ENCODE results near the gene FUT6. TPM values are rescaled to one million over a fixed set of nuclear protein-coding genes. Genes with fewer than 3 reads are reported as not detected.
"Not testable (repeated sequence)": the region's sequence is repeated elsewhere in the genome, so short reads cannot be mapped to it uniquely, and the experiment has no call there.

FUT6 gene, protein sequence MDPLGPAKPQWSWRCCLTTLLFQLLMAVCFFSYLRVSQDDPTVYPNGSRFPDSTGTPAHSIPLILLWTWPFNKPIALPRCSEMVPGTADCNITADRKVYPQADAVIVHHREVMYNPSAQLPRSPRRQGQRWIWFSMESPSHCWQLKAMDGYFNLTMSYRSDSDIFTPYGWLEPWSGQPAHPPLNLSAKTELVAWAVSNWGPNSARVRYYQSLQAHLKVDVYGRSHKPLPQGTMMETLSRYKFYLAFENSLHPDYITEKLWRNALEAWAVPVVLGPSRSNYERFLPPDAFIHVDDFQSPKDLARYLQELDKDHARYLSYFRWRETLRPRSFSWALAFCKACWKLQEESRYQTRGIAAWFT
- not detected in 2 replicates for total RNA-seq (2021)
- Bru-seq, nascent RNA, result not detected
- not detected for BruChase-seq, experiment 1, labeled RNA remaining after a 2-hour chase
- BruChase-seq, experiment 2, labeled RNA remaining after a 6-hour chase, result percentile 8 among the genes with signal in this experiment
- long read RNA-seq, result 0 reads

GRCh38 chr19:5839065-5840017, at the start of gene FUT6:
Gene FUT6 (minus strand): TSS chr19:5839702. CDS start chr19:5832567, 7,135 bp downstream.
- Histone ChIP-seq H3K4me1 (ENCODE audit: insufficient read depth, low read length, poor library complexity, severe bottlenecking) (no peaks in the 10 kb centered on the region), H3K4me3 (ENCODE audit: low read depth, low read length, poor library complexity, severe bottlenecking) (no peak within 1 kb of the TSS), H3K27ac (ENCODE audit: low read depth, low read length, poor library complexity, severe bottlenecking) (no peak within 1 kb of the TSS), H3K27me3 (replicated peaks; ENCODE audit: insufficient read depth, low read depth, low read length, poor library complexity) (no peaks in the 10 kb centered on the region), H3K36me3 (ENCODE audit: insufficient read depth, low read length, poor library complexity, severe bottlenecking) (no peaks in the 10 kb centered on the region), H3K9me3 (ENCODE audit: low read depth, low read length, poor library complexity, severe bottlenecking) (no peaks in the 10 kb centered on the region)
- POLR2A ChIA-PET (ENCODE audit: low non-redundant PET), result interaction anchor here (0.6 kb wide), 1 partner anchor 1762 kb away, joined by 4 read pairs; no protein-coding TSS in a partner anchor
- no peak for TF ChIP-seq EZH2 (IDR thresholded peaks at IDR 0.05; ENCODE audit: borderline replicate concordance, low read depth, low read length, poor library complexity, severe bottlenecking)
- TF ChIP-seq CTCF (conservative IDR thresholded peaks at IDR 0.05; ENCODE audit: low read depth, low read length), result no peak
- DNase-seq (ENCODE audit: low spot score), result no peak
- CTCF ChIA-PET, result no interaction called here
- intact Hi-C loops (cut with micrococcal nuclease; ENCODE audit: unreplicated experiment), result no loop called here
- no TSS peak for BruUV-seq (replicated peaks)

DNA sequence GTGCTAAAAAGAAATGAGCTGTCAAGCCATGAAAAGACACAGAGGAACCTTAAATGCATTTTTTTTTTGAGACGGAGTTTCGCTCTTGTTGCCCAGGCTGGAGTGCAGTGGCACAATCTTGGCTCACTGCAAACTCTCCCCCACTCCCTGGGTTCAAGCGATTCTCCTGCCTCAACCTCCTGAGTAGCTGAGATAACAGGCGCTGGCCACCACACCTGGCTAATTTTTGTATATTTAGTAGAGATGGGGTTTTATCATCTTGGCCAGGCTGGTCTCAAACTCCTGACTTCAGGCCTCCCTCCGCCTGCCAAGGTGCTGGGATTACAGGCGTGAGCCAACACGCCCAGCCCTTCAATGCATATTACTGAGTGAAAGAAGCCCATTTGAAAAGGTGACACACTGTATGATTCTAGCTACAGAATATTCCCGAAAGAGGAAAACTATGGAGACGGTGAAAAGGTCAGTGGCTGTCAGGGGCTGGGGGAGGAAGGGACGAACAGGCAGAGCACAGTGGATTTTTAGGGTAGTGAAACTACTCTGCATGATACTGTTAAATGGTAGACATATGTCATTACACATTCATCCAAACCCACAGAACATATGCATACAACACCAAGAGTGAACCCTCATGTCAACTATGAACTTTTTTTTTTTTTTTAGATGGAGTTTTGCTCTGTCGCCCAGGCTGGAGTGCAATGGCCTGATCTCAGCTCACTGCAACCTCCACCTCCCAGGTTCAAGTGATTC, 44.7 kb upstream of the FUT6 start:
- CTCF ChIA-PET, result interaction anchor here (0.7 kb wide), 1 partner anchor 138 kb away, joined by 3 read pairs; no protein-coding TSS in a partner anchor
- H3K4me1 ChIP-seq (ENCODE audit: insufficient read depth, low read length, poor library complexity, severe bottlenecking); H3K27me3 ChIP-seq (replicated peaks; ENCODE audit: insufficient read depth, low read depth, low read length, poor library complexity); H3K36me3 ChIP-seq (ENCODE audit: insufficient read depth, low read length, poor library complexity, severe bottlenecking); H3K27ac ChIP-seq (ENCODE audit: low read depth, low read length, poor library complexity, severe bottlenecking); H3K9me3 ChIP-seq (ENCODE audit: low read depth, low read length, poor library complexity, severe bottlenecking); BruUV-seq (replicated peaks); intact Hi-C loops (cut with micrococcal nuclease; ENCODE audit: unreplicated experiment); H3K4me3 ChIP-seq (ENCODE audit: low read depth, low read length, poor library complexity, severe bottlenecking); POLR2A ChIA-PET (ENCODE audit: low non-redundant PET); DNase-seq (ENCODE audit: low spot score): not testable (repeated sequence)

DNA sequence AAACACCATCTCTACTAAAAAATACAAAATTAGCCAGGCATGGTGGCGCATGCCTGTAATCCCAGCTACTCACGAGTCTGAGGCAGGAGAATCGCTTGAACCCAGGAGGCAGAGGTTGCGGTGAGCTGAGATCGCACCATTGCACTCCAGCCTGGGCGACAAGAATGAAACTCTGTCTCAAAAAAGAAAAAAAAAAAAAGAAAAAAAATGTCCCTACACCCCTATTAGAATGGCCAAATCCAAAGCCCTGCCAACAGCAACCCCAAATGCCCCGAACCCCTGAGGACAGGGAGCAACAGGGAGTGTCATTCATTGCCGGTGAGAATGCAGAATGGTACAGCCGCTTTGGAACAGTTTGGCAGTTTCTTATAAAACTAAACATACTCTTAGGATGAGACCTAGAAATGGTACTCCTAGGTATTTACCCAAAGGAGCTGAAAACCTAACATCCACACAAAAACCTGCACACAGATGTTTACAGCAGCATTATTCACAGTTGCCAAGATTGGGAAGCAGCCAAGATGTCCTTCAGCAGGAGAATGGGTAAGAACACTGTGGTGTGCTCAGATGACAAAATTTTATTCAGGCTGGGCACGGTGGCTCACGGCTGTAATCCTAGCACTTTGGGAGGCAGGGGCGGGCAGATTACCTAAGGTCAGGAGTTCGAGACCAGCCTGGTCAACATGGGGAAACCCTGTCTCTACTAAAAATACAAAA, 43.8 kb upstream of the FUT6 start:
- BruUV-seq (replicated peaks); H3K4me1 ChIP-seq (ENCODE audit: insufficient read depth, low read length, poor library complexity, severe bottlenecking); H3K4me3 ChIP-seq (ENCODE audit: low read depth, low read length, poor library complexity, severe bottlenecking); H3K36me3 ChIP-seq (ENCODE audit: insufficient read depth, low read length, poor library complexity, severe bottlenecking); H3K9me3 ChIP-seq (ENCODE audit: low read depth, low read length, poor library complexity, severe bottlenecking); H3K27ac ChIP-seq (ENCODE audit: low read depth, low read length, poor library complexity, severe bottlenecking); intact Hi-C loops (cut with micrococcal nuclease; ENCODE audit: unreplicated experiment); CTCF ChIA-PET; DNase-seq (ENCODE audit: low spot score); H3K27me3 ChIP-seq (replicated peaks; ENCODE audit: insufficient read depth, low read depth, low read length, poor library complexity); POLR2A ChIA-PET (ENCODE audit: low non-redundant PET): not testable (repeated sequence)

Measured in A673 (cell line).